HG02852 (cell line): ENCODE measurements around the gene DUSP18.
A peak's percentile ranks its signal among the peaks of the same experiment; 100 is the strongest.
"Not testable (repeated sequence)": the region's sequence is repeated elsewhere in the genome, so short reads cannot be mapped to it uniquely, and the experiment has no call there.

ENCODE experiments used
- ATAC-seq: cut with Tn5 transposase; IDR thresholded peaks from one replicate; pipeline ENCODE4 v1.9.1; 2021; ENCODE audit warnings: mild to moderate bottlenecking, moderate library complexity; ENCODE audit not compliant: unreplicated experiment

The DUSP18 gene

GRCh38 chr22:30640839-30641430, 26.7 kb downstream of the DUSP18 start:
- ATAC-seq = no peak

- ATAC-seq = no peak
These were observed 27.3 kb downstream of the DUSP18 start for GRCh38 chr22:30640361-30640760.

DNA sequence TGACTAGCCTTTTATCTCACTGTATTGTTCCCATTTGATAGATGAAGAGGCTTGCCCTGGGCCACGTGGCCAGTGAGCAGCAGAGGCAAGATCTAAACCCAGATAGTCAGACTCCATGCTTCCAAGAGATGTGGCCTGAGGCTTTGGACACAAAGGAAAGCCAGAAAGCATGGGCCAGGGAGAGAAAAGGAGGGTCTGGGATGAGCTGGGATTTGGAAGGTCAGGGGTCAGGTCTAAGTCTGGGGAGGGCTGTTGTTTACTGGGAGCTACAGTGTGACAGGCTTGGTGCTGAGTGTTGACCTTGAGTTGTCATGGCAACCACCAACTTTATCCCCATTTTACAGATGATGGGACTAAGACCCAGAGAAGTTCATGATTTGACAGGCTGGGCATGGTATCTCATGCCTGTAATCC, 30.0 kb downstream of the DUSP18 start:
- no peak for ATAC-seq

DNA sequence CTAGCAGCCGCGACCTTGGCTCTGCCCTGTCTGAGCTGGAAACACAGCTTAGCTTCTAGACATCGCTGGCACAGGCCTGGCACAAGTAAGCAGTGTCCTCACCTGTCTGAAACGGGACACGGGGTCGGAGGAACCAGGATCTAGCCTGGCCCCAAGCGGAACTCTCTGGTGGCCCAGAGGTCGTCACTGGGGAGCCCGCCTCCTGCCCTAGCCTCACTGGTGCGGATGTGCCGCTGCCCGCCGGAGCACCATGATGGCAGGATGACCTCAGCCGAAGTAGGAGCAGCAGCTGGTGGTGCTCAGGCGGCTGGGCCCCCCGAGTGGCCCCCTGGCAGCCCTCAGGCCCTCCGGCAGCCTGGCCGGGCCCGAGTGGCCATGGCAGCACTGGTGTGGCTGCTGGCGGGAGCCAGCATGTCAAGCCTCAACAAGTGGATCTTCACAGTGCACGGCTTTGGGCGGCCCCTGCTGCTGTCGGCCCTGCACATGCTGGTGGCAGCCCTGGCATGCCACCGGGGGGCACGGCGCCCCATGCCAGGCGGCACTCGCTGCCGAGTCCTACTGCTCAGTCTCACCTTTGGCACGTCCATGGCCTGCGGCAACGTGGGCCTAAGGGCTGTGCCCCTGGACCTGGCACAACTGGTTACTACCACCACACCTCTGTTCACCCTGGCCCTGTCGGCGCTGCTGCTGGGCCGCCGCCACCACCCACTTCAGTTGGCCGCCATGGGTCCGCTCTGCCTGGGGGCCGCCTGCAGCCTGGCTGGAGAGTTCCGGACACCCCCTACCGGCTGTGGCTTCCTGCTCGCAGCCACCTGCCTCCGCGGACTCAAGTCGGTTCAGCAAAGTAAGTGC, 31.2 kb downstream of the DUSP18 start:
- ATAC-seq = no peak

DNA sequence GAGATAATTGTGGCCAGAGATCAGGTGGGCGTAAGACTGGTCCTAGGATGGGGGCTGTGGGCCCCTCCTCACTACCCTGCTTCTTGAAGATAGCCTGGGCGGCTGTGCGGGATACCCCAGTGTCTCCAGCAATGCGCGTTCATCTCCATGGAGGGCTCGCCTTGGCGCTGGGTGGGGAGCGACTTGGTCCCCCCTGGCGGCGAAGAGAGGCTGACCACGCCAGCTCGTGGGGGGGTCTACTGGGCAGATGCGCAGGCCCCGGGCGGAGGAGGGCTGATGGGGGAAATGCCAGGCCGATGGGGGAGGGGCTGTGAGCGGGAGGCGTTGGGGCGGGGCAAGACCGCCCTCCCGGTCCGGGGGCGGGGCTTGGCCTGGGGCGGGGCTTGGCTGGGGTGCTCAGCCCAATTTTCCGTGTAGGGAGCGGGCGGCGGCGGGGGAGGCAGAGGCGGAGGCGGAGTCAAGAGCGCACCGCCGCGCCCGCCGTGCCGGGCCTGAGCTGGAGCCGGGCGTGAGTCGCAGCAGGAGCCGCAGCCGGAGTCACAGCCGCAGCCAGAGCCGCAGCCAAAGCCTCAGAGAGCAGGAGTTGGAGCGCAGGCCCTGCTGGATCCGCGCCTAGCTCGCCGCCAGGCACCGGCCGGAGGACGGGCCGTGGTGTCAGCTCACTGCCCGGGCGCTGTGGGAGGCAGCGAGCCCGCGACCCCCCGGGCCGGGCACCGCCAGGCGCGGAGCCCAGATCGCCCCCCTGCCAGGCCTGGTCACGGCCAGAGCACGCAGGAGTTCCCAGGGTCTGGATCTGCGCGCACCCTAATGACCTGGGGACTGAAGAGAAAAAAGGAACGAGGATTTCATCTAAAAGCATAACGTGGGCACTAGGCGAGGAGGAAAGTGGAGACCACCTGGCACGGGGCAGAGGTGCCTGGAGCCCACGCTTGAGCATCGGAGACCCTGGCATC, 32.1 kb downstream of the DUSP18 start, which contains the start of gene SLC35E4:
Gene SLC35E4, plus strand, starts transcription at position 509 of the 953 bp plus-strand sequence. CDS start 670 bp downstream, outside the sequence.
- ATAC-seq = peak; percentile 73

- peak; percentile 40 for ATAC-seq
These were observed 33.0 kb downstream of the DUSP18 start for GRCh38 chr22:30634471-30635233.

GRCh38 chr22:30631469-30631868, 36.2 kb downstream of the DUSP18 start:
- ATAC-seq = not testable (repeated sequence)

DNA sequence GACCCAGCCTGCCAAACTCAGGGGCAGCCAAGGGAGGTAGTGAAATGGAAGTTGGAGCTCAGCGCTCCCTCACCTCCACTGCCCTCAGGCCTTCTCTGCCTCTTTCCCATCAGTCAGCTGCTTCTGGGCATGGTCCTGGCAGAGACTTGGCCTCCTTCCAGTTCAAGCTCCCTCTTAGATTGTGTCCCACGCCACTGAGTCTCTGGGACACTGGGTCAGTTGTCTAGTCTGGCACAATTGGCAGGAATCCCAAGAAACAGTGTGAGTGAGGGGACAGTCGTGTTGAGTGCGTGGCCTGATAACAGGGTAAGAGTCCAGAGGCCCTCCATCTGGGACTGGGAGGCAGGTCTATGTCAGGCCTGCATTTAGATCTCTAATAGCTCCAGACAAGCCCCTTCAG, 39.2 kb downstream of the DUSP18 start:
- no peak for ATAC-seq

DNA sequence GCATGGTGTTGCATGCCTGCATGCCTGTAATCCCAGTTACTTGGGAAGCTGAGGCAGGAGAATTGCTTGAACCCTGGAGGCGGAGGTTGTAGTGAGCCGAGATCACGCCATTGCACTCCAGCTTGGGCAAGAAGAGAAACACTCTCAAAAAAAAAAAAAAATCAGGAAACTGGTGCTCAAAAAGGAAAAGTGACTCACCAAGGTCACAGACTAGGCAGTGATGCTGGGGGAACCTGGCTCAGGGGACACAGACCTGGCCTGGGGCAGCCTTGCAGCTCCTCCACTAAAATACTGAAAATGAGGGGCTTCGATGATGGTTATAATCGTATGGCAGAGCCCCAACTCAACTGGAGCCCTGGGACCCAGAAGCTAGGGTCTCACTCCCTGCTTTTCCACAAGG, 40.2 kb downstream of the DUSP18 start:
- no peak for ATAC-seq

DNA sequence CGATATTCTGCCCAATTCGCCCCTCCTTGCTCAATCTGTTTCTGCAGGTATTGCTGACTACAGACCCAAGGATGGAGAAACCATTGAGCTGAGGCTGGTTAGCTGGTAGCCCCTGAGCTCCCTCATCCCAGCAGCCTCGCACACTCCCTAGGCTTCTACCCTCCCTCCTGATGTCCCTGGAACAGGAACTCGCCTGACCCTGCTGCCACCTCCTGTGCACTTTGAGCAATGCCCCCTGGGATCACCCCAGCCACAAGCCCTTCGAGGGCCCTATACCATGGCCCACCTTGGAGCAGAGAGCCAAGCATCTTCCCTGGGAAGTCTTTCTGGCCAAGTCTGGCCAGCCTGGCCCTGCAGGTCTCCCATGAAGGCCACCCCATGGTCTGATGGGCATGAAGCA, 41.3 kb downstream of the DUSP18 start:
- no peak for ATAC-seq

- not testable (repeated sequence) for ATAC-seq
These were observed 47.8 kb downstream of the DUSP18 start for GRCh38 chr22:30619909-30620308.

DNA sequence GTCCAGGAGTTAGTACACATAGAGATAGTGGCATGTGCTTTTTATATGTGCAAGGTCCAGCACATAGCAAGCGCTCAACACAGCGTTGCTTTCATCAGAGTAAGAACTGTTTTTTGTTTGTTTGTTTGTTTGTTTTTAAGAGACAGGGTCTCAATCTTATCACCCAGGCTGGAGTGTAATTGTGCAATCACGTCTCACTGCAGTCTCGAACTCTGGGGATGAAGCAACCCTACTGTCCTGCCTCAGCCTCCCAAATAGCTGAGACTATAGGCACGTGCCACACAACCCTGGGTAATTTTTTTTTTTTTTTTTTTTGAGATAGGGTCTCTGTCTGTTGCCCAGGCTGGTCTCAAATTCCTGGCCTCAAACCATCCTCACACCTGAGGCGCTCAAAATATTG, 49.9 kb downstream of the DUSP18 start:
- no peak for ATAC-seq

DNA sequence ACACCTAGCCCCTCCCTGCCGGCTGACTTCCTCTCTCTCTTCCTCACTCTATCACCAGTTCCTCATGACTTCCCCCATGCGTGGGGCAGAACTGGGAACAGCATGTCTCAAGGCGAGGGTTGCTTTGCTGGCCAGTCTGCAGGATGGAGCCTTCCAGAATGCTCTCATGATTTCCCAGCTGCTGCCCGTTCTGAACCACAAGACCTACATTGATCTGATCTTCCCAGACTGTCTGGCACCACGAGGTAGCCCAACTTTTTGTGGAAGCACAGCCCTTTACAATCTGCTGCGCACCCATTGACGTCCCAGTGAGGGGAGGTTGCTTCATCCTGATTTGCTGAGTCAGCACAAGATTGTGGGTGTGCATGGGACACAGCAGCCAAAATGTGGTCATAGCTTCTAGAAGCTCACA, 52.1 kb downstream of the DUSP18 start:
- no peak for ATAC-seq

DNA sequence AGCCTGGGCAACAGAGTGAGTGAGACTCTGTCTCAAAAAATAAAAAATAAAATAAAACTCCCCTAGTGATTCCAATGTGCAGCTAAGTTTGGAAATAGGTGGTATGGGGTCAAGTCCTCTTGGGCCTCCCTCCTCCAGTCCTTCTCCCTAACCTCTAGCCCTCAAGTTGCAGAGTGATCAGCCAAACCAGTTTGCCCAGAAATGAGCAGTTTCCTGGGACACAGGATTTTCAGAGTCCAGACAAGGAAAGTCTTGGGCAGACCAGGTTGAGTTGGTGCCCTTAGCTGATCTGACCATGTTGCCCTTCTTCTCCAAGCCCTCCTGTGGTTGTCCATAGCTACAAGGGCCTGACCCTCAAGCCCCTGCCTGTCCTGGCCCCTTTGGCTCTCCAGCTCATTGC, 52.8 kb downstream of the DUSP18 start:
- no peak for ATAC-seq

DNA sequence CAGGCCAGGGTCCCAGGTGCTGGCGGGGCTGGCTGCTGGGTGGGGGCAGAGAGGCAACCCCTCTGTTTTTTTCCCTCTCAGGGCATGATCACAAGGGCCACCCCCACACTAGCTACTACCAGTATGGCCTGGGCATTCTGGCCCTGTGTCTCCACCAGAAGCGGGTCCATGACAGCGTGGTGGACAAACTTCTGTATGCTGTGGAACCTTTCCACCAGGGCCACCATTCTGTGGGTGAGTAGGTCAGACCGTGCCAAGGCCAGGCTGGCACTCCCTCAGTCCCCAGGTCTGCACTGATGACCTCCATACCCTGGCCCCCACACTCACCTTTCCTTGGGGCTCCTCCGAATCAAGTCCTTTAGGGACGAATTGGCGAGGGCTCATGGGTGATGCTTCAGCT, 53.4 kb downstream of the DUSP18 start:
- no peak for ATAC-seq

- no peak for ATAC-seq
These were observed 54.9 kb downstream of the DUSP18 start for GRCh38 chr22:30612789-30613188.
